GM13976 (cell line): ENCODE data around the gene RPL41.
"Not testable (repeated sequence)": the region's sequence is repeated elsewhere in the genome, so short reads cannot be mapped to it uniquely, and the experiment has no call there.

ENCODE experiments used
- DNase-seq: peaks from one replicate; pipeline ENCODE4 v3.0.0; 2012; ENCODE audit warnings: low spot score
- CTCF ChIP-seq: IDR thresholded peaks from 2 replicates; pipeline ENCODE4 v1.5.1; 2012; ENCODE audit warnings: borderline replicate concordance, mild to moderate bottlenecking; ENCODE audit not compliant: insufficient read depth; ENCODE audit errors: extremely low read depth, missing control alignments, control extremely low read depth
- in situ Hi-C: fragments of 300-500 bp; cut with MboI; formaldehyde crosslinking; loops from one replicate; pipeline ENCODE4 v1.12.0; 2022; ENCODE audit warnings: low sequenced_read_pairs, mixed read lengths, inconsistent platforms; ENCODE audit not compliant: unreplicated experiment

RPL41 gene

GRCh38 chr12:56116267-56117081 lies at the start of gene RPL41:
RPL41 (plus strand) TSS chr12:56116633.
- TF ChIP-seq CTCF: no peak
- in situ Hi-C loops: no loop called here
- DNase-seq: peak; percentile 82

GRCh38 chr12:56071648-56072047 lies 44.8 kb upstream of the RPL41 start:
- TF ChIP-seq CTCF: no peak
- no peak for DNase-seq
- in situ Hi-C loops: no loop called here

- no peak for DNase-seq
- in situ Hi-C loops: no loop called here
Measured at GRCh38 chr12:56074396-56074795, 42.0 kb upstream of the RPL41 start.

GRCh38 chr12:56077966-56078365 lies 38.5 kb upstream of the RPL41 start:
- in situ Hi-C loops, DNase-seq: not testable (repeated sequence)

More at GRCh38 chr12:56074396-56074795, 42.0 kb upstream of the RPL41 start:
- no peak for TF ChIP-seq CTCF

- no peak for DNase-seq
- in situ Hi-C loops: no loop called here
- TF ChIP-seq CTCF: no peak
Measured at GRCh38 chr12:56078427-56078826, 38.0 kb upstream of the RPL41 start.

GRCh38 chr12:56078931-56079722 lies 37.3 kb upstream of the RPL41 start:
- in situ Hi-C loops: no loop called here

More at GRCh38 chr12:56078931-56079722, 37.3 kb upstream of the RPL41 start:
- peak; percentile 87 for DNase-seq
- peak; percentile 63 for TF ChIP-seq CTCF
